Cardiac muscle cell (in vitro differentiated cells and primary cell): Measurements from ENCODE around the gene CCT8. TPM values are rescaled to one million over a fixed set of nuclear protein-coding genes. Genes with fewer than 3 reads are reported as not detected.

Experiments
- DNase-seq, 2 donors: peaks; one replicate each; pipeline versions ENCODE4 v3.0.0 to v3.0.0-alpha.2; 2010 to 2017; ENCODE audit warnings: low read depth in 1 of 2, low spot score in 1 of 2
- H3K27ac ChIP-seq: fragments of 200-600 bp; sonication (generic); 2 replicates; pipeline ENCODE4 v1.5.1; 2016
- H3K27me3 ChIP-seq: fragments of 200-600 bp; sonication (generic); 2 replicates; pipeline ENCODE4 v1.6.0; 2016; ENCODE audit warnings: control low read depth
- H3K36me3 ChIP-seq: fragments of 200-600 bp; sonication (generic); 2 replicates; pipeline ENCODE4 v1.5.1; 2016; ENCODE audit warnings: control low read depth
- H3K4me1 ChIP-seq: fragments of 200-600 bp; sonication (generic); 2 replicates; pipeline ENCODE4 v1.8.1; 2017; ENCODE audit warnings: low read depth, mild to moderate bottlenecking, mixed run types
- H3K4me3 ChIP-seq: fragments of 200-600 bp; sonication (generic); 2 replicates; pipeline ENCODE4 v1.5.1; 2016; ENCODE audit warnings: mild to moderate bottlenecking
- H3K9me3 ChIP-seq: fragments of 200-600 bp; sonication (generic); 2 replicates; pipeline ENCODE4 v1.5.1; 2017; ENCODE audit warnings: low read depth, mild to moderate bottlenecking, control low read depth
- CTCF ChIP-seq: IDR thresholded peaks from 2 replicates; pipeline ENCODE4 v1.5.1; 2012; ENCODE audit warnings: low read depth, mild to moderate bottlenecking, low read length
- polyA plus RNA-seq: library from polyadenylated mRNA; unstranded; fragments of >200 nt; fragmentation: Nextera tagmentation; extraction: Ambion mirVana; gene quantifications from 2 replicates; pipeline ENCODE4 v1.2.1, GENCODE V29; 2016
- total RNA-seq: library from RNA; depleted of rRNA; stranded (reverse); fragments of >200 nt; gene quantifications from 2 replicates; pipeline ENCODE4 v1.2.3, GENCODE V29; 2016

CCT8 gene
- total and polyA plus RNA-seq, 2 experiments from 2014 or later: 147 to 216 TPM

GRCh38 chr21:29075706-29076466, 2.4 kb upstream of the CCT8 start:
- TF ChIP-seq CTCF: no peak
- Histone ChIP-seq H3K4me3 (no peak overlapping the region), H3K4me1 (peaks cover 11% of the 10 kb centered on the region), H3K27ac (no peak overlapping the region), H3K36me3 (no peaks in the 10 kb centered on the region), H3K9me3 (no peaks in the 10 kb centered on the region), H3K27me3 (no peaks in the 10 kb centered on the region)
- no peak for DNase-seq

- Histone ChIP-seq H3K4me3 (no peak overlapping the region), H3K9me3 (no peaks in the 10 kb centered on the region), H3K4me1 (peaks cover 11% of the 10 kb centered on the region), H3K36me3 (peaks cover 3% of the 10 kb centered on the region), H3K27ac (no peak overlapping the region), H3K27me3 (no peaks in the 10 kb centered on the region)
- DNase-seq: no peak
- TF ChIP-seq CTCF: no peak
These were observed 1.3 kb upstream of the CCT8 start for GRCh38 chr21:29074783-29075182.

- DNase-seq: no peak
- Histone ChIP-seq H3K27ac (peak overlapping the region; percentile 70), H3K9me3 (no peaks in the 10 kb centered on the region), H3K4me3 (peak overlapping the region; percentile 72), H3K4me1 (peaks cover 11% of the 10 kb centered on the region), H3K36me3 (peaks cover 9% of the 10 kb centered on the region), H3K27me3 (no peaks in the 10 kb centered on the region)
- TF ChIP-seq CTCF: no peak
These were observed 544 bp upstream of the CCT8 start for GRCh38 chr21:29074007-29074376.

- H3K27me3 ChIP-seq: no peaks in the 10 kb centered on the region
- peak overlapping the region; percentile 72 for H3K4me3 ChIP-seq
- H3K27ac ChIP-seq: peak overlapping the region; percentile 93
- TF ChIP-seq CTCF: no peak
- peaks cover 11% of the 10 kb centered on the region for H3K4me1 ChIP-seq
- H3K9me3 ChIP-seq: no peaks in the 10 kb centered on the region
- peaks cover 18% of the 10 kb centered on the region for H3K36me3 ChIP-seq
- DNase-seq: peak; percentile 44 to 48
These were observed 601 bp downstream of the CCT8 start for GRCh38 chr21:29072873-29073221.

- Histone ChIP-seq H3K36me3 (peaks cover 94% of the 10 kb centered on the region), H3K9me3 (no peaks in the 10 kb centered on the region), H3K27me3 (no peaks in the 10 kb centered on the region), H3K4me1 (no peaks in the 10 kb centered on the region), H3K27ac (no peak overlapping the region), H3K4me3 (no peak overlapping the region)
- DNase-seq: no peak
- no peak for TF ChIP-seq CTCF
These were observed 8.5 kb downstream of the CCT8 start for GRCh38 chr21:29064850-29065481.
